GM10266 (cell line): ENCODE results near the gene MCUB.

Source experiments
- DNase-seq: peaks from one replicate; pipeline ENCODE4 v3.0.0; 2012; ENCODE audit errors: extremely low spot score
- CTCF ChIP-seq: IDR thresholded peaks from 2 replicates; pipeline ENCODE4 v1.5.1; 2012; ENCODE audit warnings: mild to moderate bottlenecking, low read depth; ENCODE audit not compliant: control insufficient read depth, insufficient read depth; ENCODE audit errors: missing control alignments

The MCUB gene

GRCh38 chr4:109713500-109713899, 153.5 kb downstream of the MCUB start:
- TF ChIP-seq CTCF = no peak
- DNase-seq = no peak

GRCh38 chr4:109718759-109719158, 158.7 kb downstream of the MCUB start:
- DNase-seq = no peak
- no peak for TF ChIP-seq CTCF

GRCh38 chr4:109719604-109720003, 159.6 kb downstream of the MCUB start:
- no peak for TF ChIP-seq CTCF
- DNase-seq = no peak

GRCh38 chr4:109721033-109721432, 161.0 kb downstream of the MCUB start:
- no peak for DNase-seq

GRCh38 chr4:109722357-109722756, 162.3 kb downstream of the MCUB start:
- no peak for TF ChIP-seq CTCF
- no peak for DNase-seq

More at GRCh38 chr4:109721033-109721432, 161.0 kb downstream of the MCUB start:
- TF ChIP-seq CTCF = no peak

GRCh38 chr4:109723110-109723509, 163.1 kb downstream of the MCUB start:
- no peak for DNase-seq
- TF ChIP-seq CTCF = no peak

- DNase-seq = no peak
- TF ChIP-seq CTCF = no peak
Measured at GRCh38 chr4:109728385-109728784, 168.3 kb downstream of the MCUB start.
